H1 (cell line): Measurements from ENCODE around the gene UBE2I. TPM values are rescaled to one million over a fixed set of nuclear protein-coding genes. Genes with fewer than 3 reads are reported as not detected.

Experiments
- CTCF ChIA-PET: fragments of 300-600 bp; sonication (Branson Sonifier 250); formaldehyde crosslinking; loops from one replicate; lab custom pipeline; 2021; ENCODE audit not compliant: partially characterized antibody; lab: Charles Lee
- POLR2A ChIA-PET: fragments of 300-600 bp; sonication (Branson Sonifier 250); formaldehyde crosslinking; loops from one replicate; lab custom pipeline; 2021; ENCODE audit warnings: inconsistent platforms; ENCODE audit not compliant: partially characterized antibody; lab: Charles Lee
- DNase-seq, 2 experiments: peaks; one replicate each; pipeline versions ENCODE4 v3.0.0 to v3.0.0-alpha.2; 2010 to 2022; ENCODE audit warnings: low spot score in 2 of 2, low read depth in 1 of 2, mixed read lengths in 1 of 2
- FAIRE-seq: peaks from 2 replicates; lab custom pipeline; 2011; peaks lifted over from hg19 to GRCh38; lab: Jason Lieb, UNC
- H2AFZ ChIP-seq: 2 replicates; pipeline ENCODE4 v1.8.1; 2012; ENCODE audit warnings: low read length, inconsistent platforms
- H2AK5ac ChIP-seq: 2 replicates; pipeline ENCODE4 v1.6.1; 2013; ENCODE audit warnings: low read depth, low read length
- H2BK120ac ChIP-seq: replicated peaks from 2 replicates; pipeline ENCODE3; 2013; ENCODE audit warnings: low read depth, low read length, inconsistent platforms
- H2BK12ac ChIP-seq: 2 replicates; pipeline ENCODE4 v1.6.1; 2013; ENCODE audit warnings: low read depth, low read length
- H2BK15ac ChIP-seq: 2 replicates; pipeline ENCODE4 v1.6.1; 2013; ENCODE audit warnings: low read length
- H2BK20ac ChIP-seq: 2 replicates; pipeline ENCODE4 v1.6.1; 2013; ENCODE audit warnings: low read length
- H2BK5ac ChIP-seq: 2 replicates; pipeline ENCODE4 v1.6.1; 2013; ENCODE audit warnings: low read depth, low read length
- H3K14ac ChIP-seq: 2 replicates; pipeline ENCODE4 v1.6.1; 2013; ENCODE audit warnings: inconsistent platforms; ENCODE audit not compliant: insufficient read length
- H3K18ac ChIP-seq: 2 replicates; pipeline ENCODE4 v1.6.1; 2013; ENCODE audit warnings: low read length; ENCODE audit errors: extremely low read depth
- H3K23ac ChIP-seq: 2 replicates; pipeline ENCODE4 v1.6.1; 2013; ENCODE audit warnings: inconsistent platforms; ENCODE audit not compliant: insufficient read length
- H3K23me2 ChIP-seq: 2 replicates; pipeline ENCODE4 v1.6.1; 2013; ENCODE audit warnings: low read depth, low read length
- H3K27ac ChIP-seq: 2 replicates; pipeline ENCODE4 v1.6.1; 2011; ENCODE audit warnings: low read depth, low read length, inconsistent platforms
- H3K27me3 ChIP-seq, 4 experiments: replicated peaks in 1 of 4; 1 replicate in 1 of 4; 2 replicates in 3 of 4; pipeline versions ENCODE4 v1.6.1 to v1.8.1; 2011 to 2013; ENCODE audit warnings: low read length in 3 of 4, mild to moderate bottlenecking in 3 of 4, inconsistent platforms in 2 of 4, mixed read lengths in 2 of 4, moderate library complexity in 1 of 4; ENCODE audit not compliant: control insufficient read depth in 3 of 4, insufficient read depth in 3 of 4; ENCODE audit errors: extremely low read depth in 1 of 4
- H3K36me3 ChIP-seq, 4 experiments: 2 replicates each; pipeline versions ENCODE4 v1.6.1 to v1.8.1; 2011 to 2013; ENCODE audit warnings: mild to moderate bottlenecking in 4 of 4, low read length in 3 of 4, moderate library complexity in 2 of 4, control low read depth in 1 of 4, inconsistent platforms in 1 of 4; ENCODE audit not compliant: insufficient read depth in 4 of 4, control insufficient read depth in 2 of 4
- H3K4ac ChIP-seq: replicated peaks from 2 replicates; pipeline ENCODE3; 2013; ENCODE audit warnings: low read length, low read depth, mixed read lengths, inconsistent platforms; ENCODE audit not compliant: insufficient read length
- H3K4me1 ChIP-seq, 4 experiments: replicated peaks in 1 of 4; 1 replicate in 1 of 4; 2 replicates in 3 of 4; pipeline versions ENCODE4 v1.6.1 to v1.8.1; 2011 to 2013; ENCODE audit warnings: low read length in 3 of 4, inconsistent platforms in 2 of 4, mixed read lengths in 1 of 4; ENCODE audit not compliant: insufficient read depth in 4 of 4, control insufficient read depth in 3 of 4
- H3K4me2 ChIP-seq, 2 experiments: 2 replicates each; pipeline versions ENCODE4 v1.6.1 to v1.8.1; 2011 to 2013; ENCODE audit warnings: low read depth in 2 of 2, low read length in 2 of 2, control low read depth in 1 of 2, inconsistent platforms in 1 of 2, mild to moderate bottlenecking in 1 of 2; ENCODE audit not compliant: insufficient read depth in 1 of 2
- H3K4me3 ChIP-seq, 4 experiments: fragments of 200-600, 300-600 bp in 1 of 4; sonication (generic), shearing (Covaris generic), sonication (Bioruptor Twin) in 1 of 4; 2 replicates each; pipeline versions ENCODE4 v1.5.1 to v1.8.1; 2011 to 2016; ENCODE audit warnings: low read length in 4 of 4, low read depth in 3 of 4, control low read depth in 2 of 4, inconsistent platforms in 2 of 4, mild to moderate bottlenecking in 2 of 4, mixed read lengths in 1 of 4, moderate library complexity in 1 of 4; ENCODE audit not compliant: insufficient read depth in 2 of 4; ENCODE audit errors: extremely low read depth in 1 of 4
- H3K56ac ChIP-seq: replicated peaks from 2 replicates; pipeline ENCODE3; 2013; ENCODE audit warnings: low read depth, mild to moderate bottlenecking, mixed read lengths, low read length, inconsistent platforms; ENCODE audit not compliant: insufficient read length
- H3K79me1 ChIP-seq: 2 replicates; pipeline ENCODE4 v1.6.1; 2013; ENCODE audit warnings: low read depth, low read length, control low read depth
- H3K79me2 ChIP-seq, 2 experiments: 2 replicates each; pipeline versions ENCODE4 v1.6.1 to v1.8.1; 2012 to 2013; ENCODE audit warnings: low read length in 2 of 2, mild to moderate bottlenecking in 2 of 2, inconsistent platforms in 1 of 2; ENCODE audit not compliant: insufficient read depth in 2 of 2, control insufficient read depth in 1 of 2
- H3K9ac ChIP-seq, 4 experiments: replicated peaks in 1 of 4; 1 replicate in 1 of 4; 2 replicates in 3 of 4; pipeline versions ENCODE4 v1.6.1 to v1.8.1; 2011 to 2013; ENCODE audit warnings: low read depth in 3 of 4, low read length in 3 of 4, control low read depth in 2 of 4, mild to moderate bottlenecking in 2 of 4, moderate library complexity in 2 of 4, inconsistent platforms in 1 of 4; ENCODE audit errors: extremely low read depth in 1 of 4
- H3K9me3 ChIP-seq, 2 experiments: 2 replicates each; pipeline versions ENCODE4 v1.6.1 to v1.8.1; 2012 to 2013; ENCODE audit warnings: mild to moderate bottlenecking in 2 of 2, moderate library complexity in 2 of 2, control low read depth in 1 of 2, inconsistent platforms in 1 of 2, low read depth in 1 of 2, low read length in 1 of 2, mixed read lengths in 1 of 2; ENCODE audit not compliant: insufficient read depth in 2 of 2
- H4K20me1 ChIP-seq, 2 experiments: replicated peaks in 1 of 2; 2 replicates each; pipeline versions ENCODE3 to v1.8.1; 2011 to 2013; ENCODE audit warnings: inconsistent platforms in 2 of 2, low read length in 2 of 2, mild to moderate bottlenecking in 1 of 2; ENCODE audit not compliant: insufficient read depth in 2 of 2, control insufficient read depth in 1 of 2
- H4K5ac ChIP-seq: 2 replicates; pipeline ENCODE4 v1.6.1; 2013; ENCODE audit warnings: low read length, low read depth, mixed read lengths, inconsistent platforms; ENCODE audit not compliant: insufficient read length
- H4K8ac ChIP-seq: 2 replicates; pipeline ENCODE4 v1.8.0; 2013; ENCODE audit warnings: mild to moderate bottlenecking, moderate library complexity, low read length, inconsistent platforms; ENCODE audit not compliant: insufficient read depth; ENCODE audit errors: extremely low read depth
- H4K91ac ChIP-seq: replicated peaks from 2 replicates; pipeline ENCODE3; 2013; ENCODE audit warnings: low read length, mixed read lengths, inconsistent platforms; ENCODE audit not compliant: insufficient read length
- CEBPB ChIP-seq: IDR thresholded peaks from 2 replicates; pipeline ENCODE4 v1.6.1; 2012; ENCODE audit warnings: low read depth, low read length
- EP300 ChIP-seq, 2 experiments: IDR thresholded peaks; 1 replicate in 1 of 2; 2 replicates in 1 of 2; pipeline ENCODE4 v1.6.1; 2011 to 2012; ENCODE audit warnings: low read depth in 2 of 2, low read length in 2 of 2, mild to moderate bottlenecking in 2 of 2, borderline replicate concordance in 1 of 2, inconsistent platforms in 1 of 2, moderate library complexity in 1 of 2
- NANOG ChIP-seq: IDR thresholded peaks from 2 replicates; pipeline ENCODE4 v1.6.1; 2011; ENCODE audit warnings: low read length, low read depth, mild to moderate bottlenecking, inconsistent platforms; ENCODE audit not compliant: insufficient read depth, poor library complexity, severe bottlenecking
- POLR2A ChIP-seq, 2 experiments: IDR thresholded peaks; 1 replicate in 1 of 2; 2 replicates in 1 of 2; pipeline ENCODE4 v1.6.1; 2011; ENCODE audit warnings: low read depth in 2 of 2, low read length in 2 of 2, mild to moderate bottlenecking in 2 of 2; ENCODE audit errors: control extremely low read depth in 1 of 2
- RBBP5 ChIP-seq: IDR thresholded peaks from 2 replicates; pipeline ENCODE4 v1.7.1; 2012; ENCODE audit warnings: low read depth, mild to moderate bottlenecking, inconsistent platforms, low read length, moderate library complexity, borderline replicate concordance
- RFX5 ChIP-seq: IDR thresholded peaks from 2 replicates; pipeline ENCODE4 v1.6.1; 2011; ENCODE audit warnings: low read depth, low read length, improper control_type of control experiment, borderline replicate concordance
- SIN3A ChIP-seq, 2 experiments: IDR thresholded peaks in 1 of 2; conservative IDR thresholded peaks in 1 of 2; 2 replicates each; pipeline ENCODE4 v1.6.1; 2011 to 2012; ENCODE audit warnings: low read length in 2 of 2, improper control_type of control experiment in 1 of 2, low read depth in 1 of 2, mild to moderate bottlenecking in 1 of 2
- YY1 ChIP-seq: IDR thresholded peaks from 2 replicates; pipeline ENCODE4 v1.6.1; 2011; ENCODE audit warnings: low read depth, mild to moderate bottlenecking, low read length
- ZNF274 ChIP-seq: IDR thresholded peaks from 2 replicates; pipeline ENCODE4 v1.7.0; 2012; ENCODE audit warnings: low read length, borderline replicate concordance; ENCODE audit errors: extremely low read depth
- WGBS, 2 experiments: shearing (Covaris generic) in 1 of 2; methylation state at CpG; one replicate each; pipeline versions ENCODE4 v1.1.6 to v1.1.7; 2013 to 2015; ENCODE audit warnings: low lambda C conversion rate in 2 of 2, mixed read lengths in 2 of 2, inconsistent platforms in 1 of 2, low coverage in 1 of 2, missing lambda C conversion rate in 1 of 2; ENCODE audit not compliant: insufficient replicate concordance in 2 of 2, insufficient coverage in 1 of 2, insufficient read length in 1 of 2; ENCODE audit errors: extremely low coverage in 1 of 2, missing lambda C conversion rate in 1 of 2; 5-methylcytosine and 5-hydroxymethylcytosine counted together
- polyA plus RNA-seq, 7 experiments: library from polyadenylated mRNA; depleted of rRNA in 3 of 7; stranded (reverse) in 5 of 7; unstranded in 2 of 7; fragments of >200 nt in 5 of 7; fragments of 200-250 nt in 2 of 7; gene quantifications; 1 replicate in 5 of 7; 2 replicates in 1 of 7; 4 replicates in 1 of 7; pipeline versions ENCODE4 v1.2.1 to v1.2.3, GENCODE V29; 2011 to 2013; ENCODE audit warnings: missing spikeins in 2 of 7, mixed read lengths in 2 of 7
- total RNA-seq: library from RNA; stranded (reverse); fragmentation: NEBNext Ultra II Directional; extraction: Animal tissue kit (Norgen Biotek cat#: 25700); gene quantifications from 2 replicates; pipeline ENCODE4 v1.2.1, GENCODE V29; 2021

The UBE2I gene
- total and polyA plus RNA-seq, 2 of the 8 experiments (the other 6 are each of a cell fraction or from before 2014, with no cell fraction given), result 148 to 268 TPM

- no peak overlapping the region for H2BK15ac ChIP-seq
- ChIA-PET POLR2A (interaction anchor here (1.0 to 11.4 kb wide), 11 partner anchors 10 to 193 kb away, joined by 3 to 106 read pairs (median 4); no protein-coding TSS in a partner anchor), CTCF (interaction anchor here (1.4 to 1.9 kb wide), 2 partner anchors 10 to 26 kb away, joined by 3 to 4 read pairs; no protein-coding TSS in a partner anchor)
- H4K20me1 ChIP-seq, result peaks cover 44 to 45% of the 10 kb centered on the region in 2 experiments
- H4K5ac ChIP-seq, result no peak overlapping the region
- peaks cover 3% of the 10 kb centered on the region; the same call in 1 of the 2 replicates for H3K79me1 ChIP-seq
- H2BK20ac ChIP-seq, result no peak overlapping the region
- no peak overlapping the region for H3K4ac ChIP-seq
- H3K36me3 ChIP-seq, result peaks cover 3 to 23% (median 12%) of the 10 kb centered on the region in 4 experiments; a peak in 6 of 8 replicates
- H3K23me2 ChIP-seq, result peaks cover 22% of the 10 kb centered on the region
- H2BK120ac ChIP-seq, result no peak overlapping the region
- no peak overlapping the region; the same call in 1 of the 2 replicates for H3K27ac ChIP-seq
- DNase-seq (no peak), FAIRE-seq (no peak)
- H3K18ac ChIP-seq, result no peak overlapping the region
- no peak overlapping the region for H3K14ac ChIP-seq
- H3K79me2 ChIP-seq, result peaks cover 36 to 55% of the 10 kb centered on the region in 2 experiments
- H3K9me3 ChIP-seq, result no peaks in the 10 kb centered on the region
- H3K4me1 ChIP-seq, result peaks cover 0 to 12% (median 5%) of the 10 kb centered on the region in 4 experiments; a peak in 5 of 7 replicates
- peak overlapping the region; percentile 89 to 98 (median 96) for H3K4me3 ChIP-seq
- no peak overlapping the region for H3K23ac ChIP-seq
- H3K9ac ChIP-seq, result peak overlapping the region; percentile 95 to 100 (median 100)
- TF ChIP-seq ZNF274 (no peak), POLR2A (IDR thresholded peaks at IDR 0.05; ENCODE audit: control extremely low read depth in 1 of 2, low read depth in 2 of 2, low read length in 2 of 2) (peak in 1 of 2 experiments; percentile 6; a peak in 1 of 3 replicates), EP300 (IDR thresholded peaks at IDR 0.05; ENCODE audit: borderline replicate concordance in 1 of 2, low read depth in 2 of 2, low read length in 2 of 2) (no peak), SIN3A (conservative IDR thresholded peaks at IDR 0.05 in 1 of 2, IDR thresholded peaks at IDR 0.05 in 1 of 2; ENCODE audit: low read depth in 1 of 2, low read length in 2 of 2) (peak; percentile 16 to 21; a peak in 1 of 4 replicates), NANOG (no peak), RBBP5 (no peak), CEBPB (peak; percentile 82), RFX5 (no peak), YY1 (no peak)
- TF ChIP-seq, all 59 proteins: peak for 3
- no peak overlapping the region; the same call in 1 of the 2 replicates for H2AK5ac ChIP-seq
- no peak overlapping the region for H2BK5ac ChIP-seq
- peak overlapping the region; percentile 86; the same call in 1 of the 2 replicates for H4K8ac ChIP-seq
- H3K56ac ChIP-seq, result no peak overlapping the region
- H3K27me3 ChIP-seq, result no peaks in the 10 kb centered on the region
- no peak overlapping the region for H4K91ac ChIP-seq
- H2AFZ ChIP-seq, result no peak overlapping the region
- 5% methylated on average over 35 of the region's 77 CpGs; no CpG with 5 or more reads in 1 of the 2 experiments for WGBS, 2 experiments
- H3K4me2 ChIP-seq, result peak overlapping the region; percentile 96 to 99
- no peak overlapping the region for H2BK12ac ChIP-seq
Measured at GRCh38 chr16:1309888-1310831, 724 bp downstream of the UBE2I start.
